HT1080 (cell line): ENCODE data around the gene SHANK1. TPM values are rescaled to one million over a fixed set of nuclear protein-coding genes. Genes with fewer than 3 reads are reported as not detected.

Experiments
- DNase-seq: peaks from one replicate; pipeline ENCODE4 v3.0.0-alpha.2; 2015; ENCODE audit warnings: low read depth
- total RNA-seq: library from RNA; depleted of rRNA; stranded (reverse); fragments of >200 nt; shearing (Covaris generic); gene quantifications from 2 replicates; pipeline ENCODE4 v1.2.3, GENCODE V29; 2014

SHANK1 gene
- total RNA-seq, 1 experiment from 2014 or later: 10.5 TPM

DNA sequence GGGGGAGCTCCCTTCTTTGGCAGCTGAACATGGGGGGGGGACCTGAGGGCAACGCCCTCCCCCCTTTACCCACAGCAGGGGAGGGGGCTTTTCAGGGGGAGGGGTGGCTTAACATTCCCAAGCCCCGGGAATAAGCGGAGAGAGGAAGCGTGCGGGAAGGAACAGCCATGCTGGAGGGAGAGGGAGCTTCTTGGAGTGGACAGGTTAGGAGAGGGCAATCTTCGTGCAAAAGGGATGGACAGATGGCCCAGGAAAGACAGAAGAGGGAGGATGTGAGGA lies 59.6 kb downstream of the SHANK1 start:
- DNase-seq: no peak

DNA sequence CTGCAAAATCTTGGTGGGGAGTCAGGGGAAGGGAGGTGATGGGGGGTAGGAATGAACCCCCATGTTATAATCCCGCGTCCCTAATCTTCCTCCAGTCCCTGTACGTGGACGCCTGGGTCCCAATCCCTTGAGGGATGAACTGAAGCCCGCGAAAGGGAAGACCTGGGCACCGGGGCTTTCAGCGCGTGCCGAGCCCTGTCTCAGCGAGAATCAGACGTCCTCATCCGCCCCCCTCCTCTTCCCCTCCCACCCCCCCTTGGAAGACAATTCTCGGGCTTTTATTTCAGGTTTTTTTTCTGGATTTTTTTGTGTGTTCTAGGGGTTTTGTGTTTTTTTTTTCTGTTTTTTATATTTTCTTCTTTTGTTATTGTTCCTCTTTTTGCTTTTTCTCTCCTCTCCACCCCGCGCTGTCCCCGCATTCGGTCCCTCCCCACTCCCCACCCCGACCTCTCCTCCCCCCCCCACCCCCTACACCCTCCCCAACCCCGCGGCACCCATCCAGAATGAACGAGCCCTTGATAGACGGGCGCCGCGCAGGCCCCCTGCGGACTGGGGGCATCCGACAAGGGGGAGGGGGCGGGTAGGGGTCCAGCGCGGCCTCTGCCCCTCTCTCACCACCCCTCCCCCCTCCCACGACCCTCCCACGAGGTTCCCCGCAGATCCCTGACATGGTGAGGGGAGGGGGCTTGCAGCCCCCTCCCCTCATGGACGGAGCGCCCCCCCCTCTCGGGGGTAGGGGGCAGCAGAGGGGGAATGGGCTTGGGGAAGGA lies 60.1 kb downstream of the SHANK1 start:
- DNase-seq: no peak

DNA sequence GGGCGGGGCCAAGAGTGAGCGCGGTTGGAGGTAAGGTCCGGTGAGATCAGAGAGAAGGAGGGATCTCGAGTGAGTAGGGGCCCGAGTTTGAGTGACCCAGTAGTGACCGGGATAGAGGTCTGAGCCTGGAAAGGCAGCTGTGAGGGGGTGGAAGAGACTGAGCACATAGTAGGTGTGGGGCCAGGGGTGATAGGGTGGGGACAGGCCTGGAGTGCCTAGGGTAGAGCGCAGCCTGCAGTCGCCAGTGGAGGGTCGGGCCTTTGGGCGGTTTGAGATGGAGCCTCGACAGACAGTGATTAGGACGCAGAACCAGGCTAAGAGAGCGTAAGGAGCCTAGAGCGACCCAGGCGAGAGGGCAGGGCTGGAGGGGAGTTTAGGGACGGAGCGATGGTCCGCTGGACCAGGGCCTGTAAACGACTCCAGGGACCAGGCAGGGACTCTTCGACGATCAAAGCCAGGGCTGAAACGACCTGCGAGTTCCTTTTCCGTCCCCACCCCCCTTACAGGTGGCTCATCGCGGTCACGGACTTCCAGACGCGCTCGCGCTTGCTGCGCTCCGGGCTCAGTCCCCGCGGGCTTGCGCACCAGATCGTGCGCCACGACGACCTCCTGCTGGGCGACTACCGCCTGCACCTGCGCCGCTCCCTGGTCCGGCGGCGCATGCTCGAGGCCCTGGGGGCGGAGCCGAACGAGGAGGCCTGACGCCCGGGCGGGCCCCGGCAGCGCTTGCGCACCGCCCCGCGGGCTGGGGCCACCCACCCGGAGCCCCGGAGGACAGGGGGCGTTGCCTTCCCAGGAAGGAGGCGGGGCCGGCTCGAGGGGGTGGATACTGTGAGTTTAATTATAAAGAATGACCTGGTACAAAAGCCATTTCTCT lies 60.9 kb downstream of the SHANK1 start:
- DNase-seq: peak; percentile 88

DNA sequence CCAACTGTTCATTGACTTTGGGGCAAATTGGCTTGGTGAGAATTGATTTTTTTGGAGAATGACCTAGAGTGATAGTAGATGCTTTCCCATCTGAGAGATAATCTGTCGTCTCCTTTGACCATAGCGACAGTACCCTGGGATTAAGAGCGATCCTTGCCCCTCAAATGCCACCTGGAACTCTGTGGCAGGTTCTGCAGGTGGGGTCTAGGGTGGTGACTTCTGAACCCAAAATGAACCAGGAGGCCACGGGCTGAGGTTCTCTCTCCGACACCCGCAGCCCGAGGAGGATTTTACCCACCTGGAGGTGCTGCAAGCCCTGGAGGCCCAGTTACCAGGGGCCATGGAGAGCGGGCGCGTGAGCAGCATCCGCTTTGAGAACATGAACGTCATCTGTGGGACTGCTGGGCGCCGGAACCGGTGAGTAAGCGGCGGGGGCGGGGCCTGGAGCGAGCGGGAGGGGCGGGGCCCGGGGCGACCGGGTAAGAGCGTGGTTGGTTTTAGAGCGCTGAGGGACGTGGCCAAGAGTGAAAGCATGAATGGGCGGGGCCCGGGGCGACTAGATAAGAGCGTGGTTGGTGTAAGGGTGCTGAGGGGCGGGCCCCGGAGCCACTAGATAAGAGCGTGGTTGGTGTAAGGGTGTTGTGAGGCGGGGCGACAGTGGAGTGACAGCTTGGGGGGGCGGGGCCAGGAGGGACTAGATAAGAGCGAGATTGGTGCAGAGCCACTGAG lies 61.7 kb downstream of the SHANK1 start:
- peak; percentile 98 for DNase-seq

DNA sequence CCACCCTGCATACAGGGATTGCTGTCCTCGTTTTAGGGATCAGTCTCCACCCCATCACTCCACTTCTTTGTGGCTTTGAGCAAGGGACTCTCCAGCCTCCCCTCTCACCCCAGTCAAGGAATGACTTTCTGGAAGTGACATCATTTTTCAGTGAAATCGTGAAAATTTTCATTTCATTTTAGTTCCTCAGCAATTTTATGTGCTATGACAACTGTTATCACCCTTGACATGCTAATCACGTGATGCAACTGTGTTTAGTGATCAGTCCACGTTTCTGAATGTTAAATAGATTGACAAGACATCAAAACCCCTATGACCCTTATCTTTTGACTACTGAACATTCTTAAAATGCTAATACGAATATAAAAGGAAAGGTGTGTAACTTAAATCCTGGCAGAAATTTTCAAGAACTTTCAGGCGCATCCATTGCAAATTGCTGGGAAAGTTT lies 62.4 kb downstream of the SHANK1 start:
- no peak for DNase-seq

DNA sequence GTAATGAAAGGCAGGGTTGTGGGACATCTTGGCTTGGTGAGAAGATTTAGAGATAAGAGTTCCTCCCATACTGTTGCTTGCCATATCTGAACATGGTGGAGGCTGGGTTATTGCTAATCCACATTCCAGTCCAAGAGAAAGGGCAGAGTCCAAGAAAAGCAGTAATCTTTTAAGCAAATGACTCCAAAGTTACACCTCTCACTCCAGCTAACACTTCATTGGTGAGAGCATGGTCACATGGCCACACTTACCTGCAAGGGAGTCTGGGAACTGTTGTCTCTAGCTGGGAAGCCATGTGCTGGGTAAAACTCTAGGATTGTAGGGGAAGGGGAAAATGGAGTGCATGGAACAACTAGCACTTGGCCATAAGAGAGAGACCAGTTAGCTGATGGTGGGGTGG lies 64.7 kb downstream of the SHANK1 start:
- no peak for DNase-seq

DNA sequence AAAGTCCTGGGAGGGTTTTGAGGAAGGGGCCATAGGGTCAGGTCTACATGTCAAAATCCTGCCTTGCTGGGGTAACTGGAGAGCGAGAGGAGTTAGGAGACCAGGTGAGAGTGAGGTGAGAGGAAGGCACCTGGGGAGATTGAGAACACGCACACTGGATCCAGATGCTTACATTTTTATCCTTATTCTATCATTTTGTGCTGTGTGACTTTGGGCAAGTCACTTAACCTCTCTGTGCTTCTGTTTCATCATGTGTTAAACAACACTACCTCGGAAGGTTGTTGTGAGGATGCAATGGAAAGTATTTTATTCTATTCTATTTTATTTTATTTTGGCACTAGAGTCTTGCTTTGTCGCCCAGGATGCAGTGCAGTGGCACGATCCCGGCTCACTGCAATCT lies 66.9 kb downstream of the SHANK1 start:
- no peak for DNase-seq

DNA sequence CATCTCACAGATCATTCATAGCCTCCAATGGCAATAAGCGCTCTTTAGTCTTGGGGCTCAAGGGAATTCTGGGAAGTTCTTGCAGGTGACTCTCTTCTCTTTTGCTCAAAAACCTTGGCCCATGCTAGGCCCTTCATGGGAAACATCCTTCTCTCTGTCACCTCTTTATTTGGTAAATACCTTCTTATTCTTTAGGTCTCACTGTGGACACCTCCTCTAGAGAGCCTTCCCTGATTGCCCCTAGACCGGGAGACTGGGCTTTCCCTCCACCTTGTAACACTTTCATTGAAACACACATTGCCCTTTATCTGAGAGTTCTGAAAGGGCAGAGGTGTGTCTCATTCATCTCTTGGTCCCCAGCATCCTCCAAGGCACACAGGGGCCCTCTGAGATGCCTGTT lies 68.4 kb downstream of the SHANK1 start:
- no peak for DNase-seq

DNA sequence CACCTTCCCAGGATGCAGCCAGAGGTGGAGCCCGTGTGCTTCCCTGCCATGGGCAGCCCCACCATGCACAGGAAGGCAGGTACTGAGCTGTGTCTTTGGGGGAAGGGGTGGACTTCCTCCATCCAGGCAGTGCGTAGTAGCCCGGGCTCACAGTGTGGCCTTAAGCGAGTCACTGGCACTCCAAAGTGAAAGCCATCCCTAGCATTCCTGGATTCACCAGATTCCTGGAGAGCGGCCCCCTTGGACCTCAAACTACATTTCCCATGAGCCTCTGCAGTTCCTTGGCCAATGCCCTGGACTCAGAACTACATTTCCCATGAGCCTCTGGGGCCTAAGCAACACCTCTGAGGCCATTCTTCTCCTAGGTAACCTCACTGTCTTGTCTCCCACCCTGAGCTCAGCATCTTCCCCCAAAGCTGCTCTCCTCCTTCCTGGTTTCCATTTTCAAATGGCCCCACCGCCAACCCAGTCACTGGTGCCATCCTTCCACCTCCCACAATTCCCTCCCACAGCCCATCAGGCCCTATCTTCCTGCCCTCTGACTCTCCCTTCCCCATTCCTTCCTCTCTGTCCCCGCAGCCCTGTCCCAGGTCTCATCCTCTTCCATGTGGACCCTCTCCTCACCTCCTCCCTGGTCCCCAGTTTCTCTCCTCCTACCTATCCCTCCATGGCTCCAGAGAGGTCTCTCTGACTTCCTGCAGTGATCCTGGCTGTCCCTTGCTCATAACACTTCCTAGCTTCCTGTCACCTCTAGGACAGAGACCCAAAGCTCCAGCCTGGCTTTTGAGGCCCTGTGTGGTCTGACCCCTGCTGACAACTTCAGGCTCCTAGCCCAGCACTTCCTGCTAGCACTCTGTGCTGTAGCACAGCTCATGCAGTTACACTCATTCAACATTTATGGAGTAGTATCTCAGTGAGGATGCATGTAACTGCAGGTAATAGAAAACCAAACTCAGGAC lies 69.9 kb downstream of the SHANK1 start, which contains the start of gene C19orf81:
TSS of gene C19orf81 (plus strand) at position 13 of the 959 bp plus-strand sequence. CDS start at position 13, 0 bp downstream.
- DNase-seq: peak; percentile 47

DNA sequence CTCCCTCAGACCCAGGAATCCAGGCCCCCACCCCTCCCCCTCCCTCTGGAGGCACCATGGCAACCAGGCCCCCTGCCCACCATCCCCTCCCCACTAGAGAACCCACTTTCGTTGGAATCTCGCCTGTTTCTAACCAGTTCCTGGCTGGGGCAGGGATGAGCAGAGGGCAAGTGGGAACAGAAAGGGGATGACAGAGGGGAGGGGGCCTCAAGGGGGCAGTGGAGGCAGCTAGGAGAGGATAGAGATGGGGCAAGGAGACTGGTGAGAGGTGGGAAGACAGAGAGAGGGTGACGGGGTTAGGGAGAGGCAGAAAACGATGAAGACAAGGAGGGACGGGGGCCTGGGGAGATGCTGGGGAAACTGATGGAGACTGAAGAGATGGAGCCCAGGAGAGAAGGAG lies 70.9 kb downstream of the SHANK1 start:
- no peak for DNase-seq

DNA sequence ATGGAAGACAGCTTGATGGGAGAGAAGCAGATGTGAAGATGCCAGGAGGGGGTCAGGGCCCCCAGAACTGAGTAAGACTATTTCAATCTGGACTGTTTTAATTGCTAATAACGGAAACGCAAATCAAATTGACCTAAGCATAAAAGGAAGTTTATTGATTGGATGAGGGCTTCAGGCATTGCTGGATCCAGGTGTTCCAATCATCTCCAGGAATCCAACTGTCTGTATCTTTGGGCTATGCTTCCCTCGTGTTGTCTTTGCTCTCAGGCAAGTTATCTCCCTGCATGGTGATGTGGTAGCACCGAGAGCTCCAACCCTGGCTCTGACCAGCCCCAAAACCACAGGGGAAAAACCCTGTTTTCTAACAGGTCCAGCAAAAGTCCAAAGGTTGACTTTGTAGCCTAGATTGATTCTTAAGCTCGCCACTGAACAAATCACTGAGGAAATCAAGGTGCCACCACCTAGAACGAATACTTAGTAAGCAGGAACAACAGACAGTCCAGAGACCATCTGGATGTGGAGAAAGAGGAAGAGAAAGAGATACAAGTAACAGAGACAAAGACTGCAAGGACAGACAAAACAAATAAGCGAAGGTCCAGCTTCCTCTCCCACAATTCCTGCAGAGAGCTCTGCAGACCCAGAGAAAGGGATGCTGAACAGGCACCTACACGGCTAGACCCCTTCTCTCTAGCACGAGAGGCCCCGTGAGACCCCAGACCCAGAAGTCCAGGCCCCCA lies 71.6 kb downstream of the SHANK1 start:
- no peak for DNase-seq

DNA sequence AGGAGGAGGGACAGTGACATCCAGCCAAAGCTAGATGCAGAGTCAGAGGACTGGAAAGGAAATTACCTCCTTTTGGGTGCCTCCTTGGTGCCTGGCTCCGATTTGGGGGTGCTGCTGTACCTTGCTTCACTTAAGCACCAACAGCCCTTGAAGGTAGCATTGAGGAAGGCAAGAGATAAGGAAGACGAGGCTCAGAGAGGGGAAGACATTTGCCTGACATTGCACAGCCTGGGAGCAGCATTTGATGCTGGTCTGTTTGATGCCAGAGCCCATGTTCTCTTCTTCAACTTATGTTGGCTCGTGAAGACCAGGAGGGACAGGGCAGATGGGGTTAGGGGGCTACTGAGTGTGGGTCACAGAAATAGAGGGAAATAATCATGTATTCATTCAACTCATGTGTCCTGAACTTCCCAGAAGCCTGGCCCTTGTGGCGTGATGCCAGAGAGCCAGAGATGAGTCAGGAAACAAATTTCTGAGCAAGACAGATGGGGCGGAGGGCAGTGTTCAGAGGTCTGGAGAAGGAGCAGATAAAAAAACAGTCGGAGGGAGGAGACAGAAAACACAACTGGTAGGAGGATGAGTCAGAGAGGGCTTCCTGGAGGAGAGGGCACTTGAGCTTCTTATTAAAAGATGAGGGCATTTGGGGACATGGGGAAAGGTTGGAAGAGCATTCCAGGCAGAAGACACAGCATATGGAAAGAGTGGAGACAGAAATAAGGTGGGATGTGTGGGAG lies 73.4 kb downstream of the SHANK1 start:
- DNase-seq: peak; percentile 91

DNA sequence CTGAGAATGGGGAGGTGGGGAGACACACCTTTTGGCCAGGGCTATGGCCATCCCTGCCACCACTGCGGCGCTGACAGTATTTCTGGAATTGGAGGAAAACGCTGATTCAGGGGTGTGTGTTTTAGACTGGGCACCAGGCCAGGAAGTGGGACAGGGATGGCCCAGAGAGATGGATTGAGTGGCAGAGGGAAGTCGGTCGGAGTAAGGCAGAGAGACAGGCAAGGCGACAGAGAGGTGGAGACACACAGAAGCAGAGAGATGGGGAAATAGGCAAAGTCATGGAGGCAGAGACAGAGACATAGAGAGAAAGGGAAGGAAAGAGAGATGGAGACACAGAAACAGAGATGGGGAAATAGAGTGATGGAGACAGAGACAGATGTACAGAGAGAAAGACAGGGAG lies 74.5 kb downstream of the SHANK1 start:
- no peak for DNase-seq

DNA sequence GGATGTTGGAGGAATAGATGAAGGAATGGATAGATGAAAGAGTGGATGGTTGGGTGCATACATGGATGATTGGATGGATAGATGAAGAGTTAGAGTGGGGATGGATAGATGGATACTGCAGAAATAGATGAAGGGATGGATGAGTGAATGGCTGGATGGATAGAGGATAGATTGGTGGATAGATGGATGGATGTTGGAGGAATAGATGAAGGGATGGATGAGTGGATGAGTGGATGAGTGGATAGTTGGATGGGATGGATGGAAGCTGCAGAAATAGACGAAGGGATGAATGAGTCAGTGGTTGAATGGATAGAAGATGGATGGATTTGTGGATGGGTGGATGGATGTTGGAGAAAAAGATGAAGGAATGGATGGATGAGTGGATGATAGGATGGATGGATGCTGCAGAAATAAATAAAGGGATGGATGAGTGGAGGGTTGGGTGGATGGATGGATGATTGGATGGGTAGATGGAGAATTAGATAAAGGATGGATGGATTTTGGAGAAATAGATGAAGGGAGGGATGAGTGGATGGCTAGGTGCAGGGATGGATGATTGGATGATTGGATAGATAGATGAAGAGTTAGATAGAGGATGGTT lies 75.2 kb downstream of the SHANK1 start:
- no peak for DNase-seq

DNA sequence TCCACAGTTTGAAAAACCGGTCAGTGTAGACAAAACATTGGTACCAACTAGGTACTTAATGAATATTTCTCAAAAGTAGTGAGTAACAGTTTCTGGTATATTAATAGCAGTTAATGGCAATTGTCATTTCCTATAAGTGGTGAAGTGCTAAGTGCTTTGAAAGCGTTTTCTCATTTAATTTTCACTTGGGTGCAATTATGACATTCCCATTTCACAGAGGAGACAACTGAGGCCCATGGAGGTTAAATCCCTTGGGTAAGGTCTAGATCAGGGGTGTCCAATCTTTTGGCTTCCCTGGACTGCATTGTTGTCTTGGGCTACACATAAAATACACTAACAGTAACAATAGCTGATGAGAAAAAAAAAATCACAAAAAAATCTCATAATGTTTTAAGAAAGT lies 79.2 kb downstream of the SHANK1 start:
- DNase-seq: no peak

DNA sequence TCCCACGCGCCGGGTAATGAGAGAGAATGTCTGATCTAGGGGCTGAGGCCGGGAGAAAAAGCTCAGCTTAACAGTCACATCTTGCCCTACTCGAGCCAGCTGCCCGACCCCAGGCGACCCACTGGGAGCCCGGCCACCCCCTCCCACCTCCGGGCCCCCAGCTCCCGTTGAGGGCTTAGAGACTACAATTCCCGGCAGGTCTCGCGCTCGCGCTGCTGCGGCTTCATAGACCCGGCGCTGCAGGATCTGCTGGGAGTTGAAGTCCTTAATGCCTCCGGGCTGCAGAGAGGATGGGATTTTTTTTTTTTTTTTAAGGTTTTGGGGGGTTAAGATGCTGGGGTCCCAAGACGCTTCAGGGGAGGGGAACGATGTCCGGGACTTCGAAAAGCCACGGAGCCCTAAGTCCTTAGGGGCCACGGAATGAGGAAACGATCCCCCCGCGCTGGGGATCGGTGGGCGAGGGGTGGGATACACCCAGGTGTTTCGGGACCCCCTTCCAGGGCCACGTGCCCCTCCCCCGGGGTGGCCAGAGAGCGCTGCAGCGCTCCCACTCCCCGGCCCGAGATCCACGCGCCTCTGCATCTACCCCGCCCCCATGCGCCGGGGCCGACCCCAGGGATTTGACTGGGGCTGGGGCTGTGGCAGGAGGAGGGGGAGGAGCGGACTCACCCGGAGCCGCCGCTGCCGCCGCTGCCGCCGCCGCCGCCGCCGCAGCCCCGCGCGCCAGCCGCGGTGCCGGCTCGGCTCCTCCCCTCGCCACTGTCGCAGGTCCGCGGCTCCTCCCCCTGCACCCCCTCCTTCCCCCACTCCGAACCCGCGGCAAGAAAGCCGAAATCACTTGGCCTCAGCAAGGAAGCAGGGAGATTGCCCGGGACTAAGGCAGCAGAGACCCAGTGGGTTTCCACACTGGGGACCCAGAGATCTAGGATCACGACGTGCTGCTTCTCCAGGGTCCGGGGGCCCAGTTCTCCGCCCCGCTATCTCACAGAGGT lies 80.2 kb downstream of the SHANK1 start, which contains the start of gene SYT3:
TSS of gene SYT3 (minus strand) at position 761 of the 992 bp plus-strand sequence. CDS start 2,470 bp downstream, outside the sequence.
- no peak for DNase-seq

DNA sequence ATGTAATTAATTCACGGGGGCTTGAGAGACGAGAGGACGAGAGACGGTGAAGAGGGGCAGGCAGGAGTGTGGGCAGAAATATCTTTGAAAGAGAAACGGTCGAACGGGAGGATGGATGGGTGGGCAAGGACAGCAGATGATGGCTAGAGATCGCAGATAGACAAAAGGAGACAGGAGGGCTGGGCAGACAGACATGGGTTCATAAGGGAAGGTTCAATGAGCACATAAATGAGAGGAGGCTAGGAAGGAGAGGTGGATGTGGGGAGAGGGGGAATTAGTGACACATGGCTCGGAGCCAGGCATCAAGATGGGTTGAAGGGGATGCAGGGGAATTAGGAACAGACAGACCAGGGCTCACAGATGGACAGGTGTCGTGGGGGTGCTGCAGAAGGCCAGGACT lies 81.0 kb downstream of the SHANK1 start:
- no peak for DNase-seq
